Suppressor macrophage treated with lipopolysaccharide for 4 hours (primary cell): ENCODE results near the gene MYO1A.
"Not testable (repeated sequence)": the region's sequence is repeated elsewhere in the genome, so short reads cannot be mapped to it uniquely, and the experiment has no call there.

ENCODE experiments used
- DNase-seq: peaks from one replicate; pipeline ENCODE4 v3.0.0-alpha.2; 2020

The MYO1A gene

GRCh38 chr12:57046947-57047890, 2.7 kb downstream of the MYO1A start:
- peak; percentile 78 for DNase-seq

GRCh38 chr12:57046086-57046791, 3.7 kb downstream of the MYO1A start:
- DNase-seq = peak; percentile 45

GRCh38 chr12:57044889-57045288, 5.0 kb downstream of the MYO1A start:
- no peak for DNase-seq

GRCh38 chr12:57044468-57044867, 5.5 kb downstream of the MYO1A start:
- DNase-seq = no peak

GRCh38 chr12:57042695-57043094, 7.2 kb downstream of the MYO1A start:
- DNase-seq = no peak

GRCh38 chr12:57040750-57041149, 9.2 kb downstream of the MYO1A start:
- DNase-seq = peak; percentile 15

- DNase-seq = no peak
Observed at GRCh38 chr12:57040211-57040610, 9.7 kb downstream of the MYO1A start.

- DNase-seq = no peak
Observed at GRCh38 chr12:57039016-57039798, 10.7 kb downstream of the MYO1A start.

- no peak for DNase-seq
Observed at GRCh38 chr12:57037264-57037663, 12.7 kb downstream of the MYO1A start.

GRCh38 chr12:57033431-57033830, 16.5 kb downstream of the MYO1A start:
- no peak for DNase-seq

- no peak for DNase-seq
Observed at GRCh38 chr12:57031789-57032188, 18.1 kb downstream of the MYO1A start.

- DNase-seq = peak; percentile 41
Observed at GRCh38 chr12:57031138-57031725, 18.7 kb downstream of the MYO1A start.

- no peak for DNase-seq
Observed at GRCh38 chr12:57029457-57029856, 20.5 kb downstream of the MYO1A start.

GRCh38 chr12:57027805-57028153, 22.1 kb downstream of the MYO1A start:
- DNase-seq = no peak

GRCh38 chr12:57027011-57027804, 22.7 kb downstream of the MYO1A start:
- no peak for DNase-seq

- no peak for DNase-seq
Observed at GRCh38 chr12:57025196-57025595, 24.7 kb downstream of the MYO1A start.

- not testable (repeated sequence) for DNase-seq
Observed at GRCh38 chr12:57022324-57022723, 27.6 kb downstream of the MYO1A start.

- DNase-seq = no peak
Observed at GRCh38 chr12:57019983-57020719, 29.8 kb downstream of the MYO1A start.

- no peak for DNase-seq
Observed at GRCh38 chr12:57018906-57019305, 31.0 kb downstream of the MYO1A start.

- not testable (repeated sequence) for DNase-seq
Observed at GRCh38 chr12:57018353-57018752, 31.6 kb downstream of the MYO1A start.

- no peak for DNase-seq
Observed at GRCh38 chr12:57016348-57016747, 33.6 kb downstream of the MYO1A start, which contains the start of gene TAC3. TAC3 (minus strand) TSS chr12:57016529; CDS start chr12:57015797, 732 bp downstream.
